SK-N-SH treated with all-trans-retinoic acid at 6 μM for 48 hours (cell line): Measurements from ENCODE around the gene DNM2.

ENCODE experiments used
- ATAC-seq: fragments of 200-7000 bp; cut with Tn5 transposase; 3 replicates; pipeline ENCODE4 v1.9.1; 2020; ENCODE audit warnings: mild to moderate bottlenecking, moderate library complexity
- ARNTL ChIP-seq: fragments of 450-650 bp; formaldehyde crosslinking; IDR thresholded peaks from 2 replicates; pipeline ENCODE4 v1.5.0; 2020; ENCODE audit warnings: low read depth, mild to moderate bottlenecking, moderate library complexity, borderline replicate concordance
- BACH2 ChIP-seq: fragments of 250-450 bp; sonication (Bioruptor Pico); IDR thresholded peaks from 2 replicates; pipeline ENCODE4 v1.9.0; 2021; ENCODE audit warnings: mild to moderate bottlenecking, borderline replicate concordance
- CSDC2 ChIP-seq: fragments of 250-450 bp; sonication (Bioruptor Pico); IDR thresholded peaks from 2 replicates; pipeline ENCODE4 v1.5.0; 2020; ENCODE audit warnings: mild to moderate bottlenecking, moderate library complexity
- GLIS3 ChIP-seq: fragments of 250-450 bp; sonication (Bioruptor Pico); IDR thresholded peaks from 2 replicates; pipeline ENCODE4 v1.5.0; 2020; ENCODE audit warnings: mild to moderate bottlenecking, moderate library complexity
- ISL1 ChIP-seq: fragments of 250-450 bp; sonication (Bioruptor Pico); IDR thresholded peaks from 2 replicates; pipeline ENCODE4 v2.1.2; 2022; ENCODE audit warnings: mild to moderate bottlenecking, moderate library complexity
- OSR1 ChIP-seq: fragments of 250-450 bp; sonication (Bioruptor Pico); IDR thresholded peaks from 2 replicates; pipeline ENCODE4 v1.8.0; 2022; ENCODE audit warnings: moderate library complexity, mild to moderate bottlenecking, inconsistent platforms
- PPARA ChIP-seq: fragments of 250-450 bp; sonication (Bioruptor Pico); IDR thresholded peaks from 2 replicates; pipeline ENCODE4 v1.5.0; 2020; ENCODE audit warnings: mild to moderate bottlenecking, borderline replicate concordance
- SNAI2 ChIP-seq: fragments of 250-450 bp; sonication (Bioruptor Pico); IDR thresholded peaks from 2 replicates; pipeline ENCODE4 v1.5.0; 2020; ENCODE audit warnings: mild to moderate bottlenecking, moderate library complexity
- TCF4 ChIP-seq: fragments of 250-450 bp; sonication (Bioruptor Pico); IDR thresholded peaks from 2 replicates; pipeline ENCODE4 v1.8.0; 2021; ENCODE audit warnings: mild to moderate bottlenecking, moderate library complexity, borderline replicate concordance
- TOX ChIP-seq: fragments of 250-450 bp; sonication (Bioruptor Pico); IDR thresholded peaks from 2 replicates; pipeline ENCODE4 v1.8.0; 2021; ENCODE audit warnings: mild to moderate bottlenecking, moderate library complexity, borderline replicate concordance
- ZC3H10 ChIP-seq: fragments of 250-450 bp; sonication (Bioruptor Pico); IDR thresholded peaks from 2 replicates; pipeline ENCODE4 v1.5.1; 2021; ENCODE audit warnings: mild to moderate bottlenecking, moderate library complexity
- ZFP3 ChIP-seq: fragments of 250-450 bp; sonication (Bioruptor Pico); IDR thresholded peaks from 2 replicates; pipeline ENCODE4 v1.5.0; 2020; ENCODE audit warnings: mild to moderate bottlenecking, moderate library complexity
- ZFP30 ChIP-seq: fragments of 450-650 bp; formaldehyde crosslinking; IDR thresholded peaks from 2 replicates; pipeline ENCODE4 v1.5.0; 2022; ENCODE audit warnings: mild to moderate bottlenecking, moderate library complexity
- ZNF565 ChIP-seq: fragments of 450-650 bp; formaldehyde crosslinking; conservative IDR thresholded peaks from 2 replicates; pipeline ENCODE4 v1.5.0; 2020; ENCODE audit warnings: low read depth, mild to moderate bottlenecking, moderate library complexity
- ZNF70 ChIP-seq: fragments of 450-650 bp; formaldehyde crosslinking; IDR thresholded peaks from 2 replicates; pipeline ENCODE4 v1.5.0; 2020; ENCODE audit warnings: mild to moderate bottlenecking, moderate library complexity
- ZNF8 ChIP-seq: fragments of 450-650 bp; formaldehyde crosslinking; IDR thresholded peaks from 2 replicates; pipeline ENCODE4 v1.5.0; 2020; ENCODE audit warnings: mild to moderate bottlenecking, moderate library complexity
- TF ChIP-seq, protein P1 (sequence below): fragments of 250-450 bp; sonication (Bioruptor Pico); IDR thresholded peaks from 2 replicates; pipeline ENCODE4 v1.5.1; 2021; ENCODE audit warnings: mild to moderate bottlenecking, moderate library complexity
- TF ChIP-seq, protein P2 (sequence below): fragments of 250-450 bp; sonication (Bioruptor Pico); IDR thresholded peaks from 2 replicates; pipeline ENCODE4 v1.5.1; 2020; ENCODE audit warnings: low read depth, mild to moderate bottlenecking, moderate library complexity
- TF ChIP-seq, protein P3 (sequence below): fragments of 250-450 bp; sonication (Bioruptor Pico); IDR thresholded peaks from 2 replicates; pipeline ENCODE4 v1.8.0; 2021; ENCODE audit warnings: low read depth, mild to moderate bottlenecking, moderate library complexity, borderline replicate concordance
- TF ChIP-seq, protein P4 (sequence below): fragments of 250-450 bp; sonication (Bioruptor Pico); IDR thresholded peaks from 2 replicates; pipeline ENCODE4 v1.8.0; 2020; ENCODE audit warnings: mild to moderate bottlenecking, moderate library complexity, borderline replicate concordance

DNM2 gene

DNA sequence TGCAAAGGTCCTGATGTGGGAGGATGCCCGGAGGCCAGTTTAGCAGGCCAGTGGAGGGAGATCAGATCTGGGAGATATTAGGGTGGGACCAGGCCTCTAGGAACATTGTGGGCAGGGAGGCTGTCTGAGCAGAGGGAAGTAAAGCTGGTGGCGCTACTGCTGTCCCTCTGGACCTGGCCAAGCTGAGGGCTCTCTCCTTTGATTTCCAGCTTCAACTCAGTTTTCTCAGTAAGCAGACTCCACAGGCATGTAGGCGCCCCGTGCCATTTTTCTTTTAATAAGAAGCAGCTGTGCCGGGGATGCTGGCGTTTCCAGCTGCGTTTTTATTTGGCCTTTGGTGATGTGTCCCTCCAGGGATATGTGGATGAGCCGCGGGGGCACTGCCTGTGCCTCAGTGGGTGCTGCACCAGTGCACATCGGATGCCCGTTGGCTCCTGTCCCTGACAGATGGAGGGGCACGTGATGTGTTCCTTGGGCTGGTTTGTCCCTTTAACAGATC, 6.7 kb downstream of the DNM2 start:
- TF ChIP-seq ZNF70 (CRISPR knock-in tag) (peak; percentile 93), TCF4 (CRISPR knock-in tag) (peak; percentile 77)
- TF ChIP-seq, protein P1, sequence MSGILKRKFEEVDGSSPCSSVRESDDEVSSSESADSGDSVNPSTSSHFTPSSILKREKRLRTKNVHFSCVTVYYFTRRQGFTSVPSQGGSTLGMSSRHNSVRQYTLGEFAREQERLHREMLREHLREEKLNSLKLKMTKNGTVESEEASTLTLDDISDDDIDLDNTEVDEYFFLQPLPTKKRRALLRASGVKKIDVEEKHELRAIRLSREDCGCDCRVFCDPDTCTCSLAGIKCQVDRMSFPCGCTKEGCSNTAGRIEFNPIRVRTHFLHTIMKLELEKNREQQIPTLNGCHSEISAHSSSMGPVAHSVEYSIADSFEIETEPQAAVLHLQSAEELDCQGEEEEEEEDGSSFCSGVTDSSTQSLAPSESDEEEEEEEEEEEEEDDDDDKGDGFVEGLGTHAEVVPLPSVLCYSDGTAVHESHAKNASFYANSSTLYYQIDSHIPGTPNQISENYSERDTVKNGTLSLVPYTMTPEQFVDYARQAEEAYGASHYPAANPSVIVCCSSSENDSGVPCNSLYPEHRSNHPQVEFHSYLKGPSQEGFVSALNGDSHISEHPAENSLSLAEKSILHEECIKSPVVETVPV: no peak

DNA sequence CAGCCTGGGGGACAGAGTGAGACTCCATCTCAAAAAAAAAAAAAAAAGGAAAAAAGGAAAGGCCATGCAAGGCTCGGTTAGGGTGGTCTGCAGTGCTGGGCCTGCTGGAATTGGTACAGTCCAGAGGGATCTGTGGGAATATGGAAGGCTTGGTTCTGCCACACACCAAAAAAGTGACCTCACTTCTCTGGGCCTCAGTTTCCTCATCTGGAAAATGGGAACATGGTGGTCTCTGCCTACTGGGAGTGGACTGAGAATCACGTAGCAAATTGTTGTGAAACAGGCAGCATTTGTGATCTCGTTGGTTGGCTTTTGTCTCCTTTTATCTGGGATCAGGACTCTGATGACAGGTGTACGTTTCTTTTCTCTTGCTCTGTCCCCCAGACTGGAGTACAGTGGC, 7.5 kb downstream of the DNM2 start:
- no peak for ATAC-seq
- TF ChIP-seq ZC3H10 (CRISPR knock-in tag) (no peak), PPARA (CRISPR knock-in tag) (no peak), ZFP30 (CRISPR knock-in tag) (no peak), ISL1 (CRISPR knock-in tag) (no peak), ZFP3 (no peak), ZNF70 (CRISPR knock-in tag) (no peak), TCF4 (CRISPR knock-in tag) (no peak), ZNF8 (no peak), ARNTL (no peak), CSDC2 (CRISPR knock-in tag) (no peak), SNAI2 (CRISPR knock-in tag) (no peak)
- TF ChIP-seq, protein P2, sequence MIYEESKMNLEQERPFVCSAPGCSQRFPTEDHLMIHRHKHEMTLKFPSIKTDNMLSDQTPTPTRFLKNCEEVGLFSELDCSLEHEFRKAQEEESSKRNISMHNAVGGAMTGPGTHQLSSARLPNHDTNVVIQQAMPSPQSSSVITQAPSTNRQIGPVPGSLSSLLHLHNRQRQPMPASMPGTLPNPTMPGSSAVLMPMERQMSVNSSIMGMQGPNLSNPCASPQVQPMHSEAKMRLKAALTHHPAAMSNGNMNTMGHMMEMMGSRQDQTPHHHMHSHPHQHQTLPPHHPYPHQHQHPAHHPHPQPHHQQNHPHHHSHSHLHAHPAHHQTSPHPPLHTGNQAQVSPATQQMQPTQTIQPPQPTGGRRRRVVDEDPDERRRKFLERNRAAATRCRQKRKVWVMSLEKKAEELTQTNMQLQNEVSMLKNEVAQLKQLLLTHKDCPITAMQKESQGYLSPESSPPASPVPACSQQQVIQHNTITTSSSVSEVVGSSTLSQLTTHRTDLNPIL (CRISPR knock-in tag): no peak
- TF ChIP-seq, protein P3, sequence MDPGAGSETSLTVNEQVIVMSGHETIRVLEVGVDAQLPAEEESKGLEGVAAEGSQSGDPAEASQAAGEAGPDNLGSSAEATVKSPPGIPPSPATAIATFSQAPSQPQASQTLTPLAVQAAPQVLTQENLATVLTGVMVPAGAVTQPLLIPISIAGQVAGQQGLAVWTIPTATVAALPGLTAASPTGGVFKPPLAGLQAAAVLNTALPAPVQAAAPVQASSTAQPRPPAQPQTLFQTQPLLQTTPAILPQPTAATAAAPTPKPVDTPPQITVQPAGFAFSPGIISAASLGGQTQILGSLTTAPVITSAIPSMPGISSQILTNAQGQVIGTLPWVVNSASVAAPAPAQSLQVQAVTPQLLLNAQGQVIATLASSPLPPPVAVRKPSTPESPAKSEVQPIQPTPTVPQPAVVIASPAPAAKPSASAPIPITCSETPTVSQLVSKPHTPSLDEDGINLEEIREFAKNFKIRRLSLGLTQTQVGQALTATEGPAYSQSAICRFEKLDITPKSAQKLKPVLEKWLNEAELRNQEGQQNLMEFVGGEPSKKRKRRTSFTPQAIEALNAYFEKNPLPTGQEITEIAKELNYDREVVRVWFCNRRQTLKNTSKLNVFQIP (CRISPR knock-in tag): no peak
- TF ChIP-seq, protein P4, sequence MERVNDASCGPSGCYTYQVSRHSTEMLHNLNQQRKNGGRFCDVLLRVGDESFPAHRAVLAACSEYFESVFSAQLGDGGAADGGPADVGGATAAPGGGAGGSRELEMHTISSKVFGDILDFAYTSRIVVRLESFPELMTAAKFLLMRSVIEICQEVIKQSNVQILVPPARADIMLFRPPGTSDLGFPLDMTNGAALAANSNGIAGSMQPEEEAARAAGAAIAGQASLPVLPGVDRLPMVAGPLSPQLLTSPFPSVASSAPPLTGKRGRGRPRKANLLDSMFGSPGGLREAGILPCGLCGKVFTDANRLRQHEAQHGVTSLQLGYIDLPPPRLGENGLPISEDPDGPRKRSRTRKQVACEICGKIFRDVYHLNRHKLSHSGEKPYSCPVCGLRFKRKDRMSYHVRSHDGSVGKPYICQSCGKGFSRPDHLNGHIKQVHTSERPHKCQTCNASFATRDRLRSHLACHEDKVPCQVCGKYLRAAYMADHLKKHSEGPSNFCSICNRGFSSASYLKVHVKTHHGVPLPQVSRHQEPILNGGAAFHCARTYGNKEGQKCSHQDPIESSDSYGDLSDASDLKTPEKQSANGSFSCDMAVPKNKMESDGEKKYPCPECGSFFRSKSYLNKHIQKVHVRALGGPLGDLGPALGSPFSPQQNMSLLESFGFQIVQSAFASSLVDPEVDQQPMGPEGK: no peak
- TF ChIP-seq, protein P1: no peak

More for the DNA sequence above, 6.7 kb downstream of the DNM2 start:
- peak; percentile 87 for ATAC-seq

DNA sequence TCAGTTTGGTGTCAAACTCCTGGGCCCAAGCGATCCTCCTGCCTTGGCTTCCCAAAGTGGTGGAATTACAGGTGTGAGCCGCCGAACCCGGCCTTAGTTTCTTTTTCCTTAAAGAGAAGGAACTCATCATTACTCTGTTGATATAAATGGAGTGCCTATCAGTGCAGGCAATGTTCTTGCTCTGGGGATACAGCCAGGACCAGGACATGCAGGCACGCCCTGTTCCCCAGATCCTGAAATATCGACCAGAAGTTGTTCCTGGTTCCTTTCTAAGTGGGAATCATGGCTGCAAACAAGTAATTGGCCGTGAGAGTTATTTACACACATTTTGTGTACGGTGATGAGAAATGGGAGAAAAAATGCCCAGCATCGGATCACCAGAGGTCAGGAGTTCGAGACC, 8.4 kb downstream of the DNM2 start:
- no peak for TF ChIP-seq TOX (CRISPR knock-in tag)
- no peak for TF ChIP-seq BACH2 (CRISPR knock-in tag)
- no peak for TF ChIP-seq PPARA (CRISPR knock-in tag)
- TF ChIP-seq ARNTL: no peak
- no peak for TF ChIP-seq ZNF565 (CRISPR knock-in tag)
- no peak for TF ChIP-seq CSDC2 (CRISPR knock-in tag)
- TF ChIP-seq, protein P4: no peak
- TF ChIP-seq, protein P3 (CRISPR knock-in tag): no peak
- TF ChIP-seq, protein P1: no peak
- TF ChIP-seq OSR1: no peak
- TF ChIP-seq SNAI2 (CRISPR knock-in tag): no peak
- TF ChIP-seq ZC3H10 (CRISPR knock-in tag): no peak
- TF ChIP-seq GLIS3 (CRISPR knock-in tag): no peak
- TF ChIP-seq ISL1 (CRISPR knock-in tag): no peak
- TF ChIP-seq ZFP3: no peak
- ATAC-seq: no peak
